H1 (cell line): Measurements from ENCODE around the gene PCNP. TPM values are rescaled to one million over a fixed set of nuclear protein-coding genes. Genes with fewer than 3 reads are reported as not detected.

ENCODE experiments used
- CTCF ChIA-PET: fragments of 300-600 bp; sonication (Branson Sonifier 250); formaldehyde crosslinking; loops from one replicate; lab custom pipeline; 2021; ENCODE audit not compliant: partially characterized antibody; lab: Charles Lee
- POLR2A ChIA-PET: fragments of 300-600 bp; sonication (Branson Sonifier 250); formaldehyde crosslinking; loops from one replicate; lab custom pipeline; 2021; ENCODE audit warnings: inconsistent platforms; ENCODE audit not compliant: partially characterized antibody; lab: Charles Lee
- DNase-seq, 2 experiments: peaks; one replicate each; pipeline versions ENCODE4 v3.0.0 to v3.0.0-alpha.2; 2010 to 2022; ENCODE audit warnings: low spot score in 2 of 2, low read depth in 1 of 2, mixed read lengths in 1 of 2
- FAIRE-seq: peaks from 2 replicates; lab custom pipeline; 2011; peaks lifted over from hg19 to GRCh38; lab: Jason Lieb, UNC
- H2AFZ ChIP-seq: 2 replicates; pipeline ENCODE4 v1.8.1; 2012; ENCODE audit warnings: low read length, inconsistent platforms
- H2AK5ac ChIP-seq: 2 replicates; pipeline ENCODE4 v1.6.1; 2013; ENCODE audit warnings: low read depth, low read length
- H2BK120ac ChIP-seq: replicated peaks from 2 replicates; pipeline ENCODE3; 2013; ENCODE audit warnings: low read depth, low read length, inconsistent platforms
- H2BK12ac ChIP-seq: 2 replicates; pipeline ENCODE4 v1.6.1; 2013; ENCODE audit warnings: low read depth, low read length
- H2BK15ac ChIP-seq: 2 replicates; pipeline ENCODE4 v1.6.1; 2013; ENCODE audit warnings: low read length
- H2BK20ac ChIP-seq: 2 replicates; pipeline ENCODE4 v1.6.1; 2013; ENCODE audit warnings: low read length
- H2BK5ac ChIP-seq: 2 replicates; pipeline ENCODE4 v1.6.1; 2013; ENCODE audit warnings: low read depth, low read length
- H3K14ac ChIP-seq: 2 replicates; pipeline ENCODE4 v1.6.1; 2013; ENCODE audit warnings: inconsistent platforms; ENCODE audit not compliant: insufficient read length
- H3K18ac ChIP-seq: 2 replicates; pipeline ENCODE4 v1.6.1; 2013; ENCODE audit warnings: low read length; ENCODE audit errors: extremely low read depth
- H3K23ac ChIP-seq: 2 replicates; pipeline ENCODE4 v1.6.1; 2013; ENCODE audit warnings: inconsistent platforms; ENCODE audit not compliant: insufficient read length
- H3K23me2 ChIP-seq: 2 replicates; pipeline ENCODE4 v1.6.1; 2013; ENCODE audit warnings: low read depth, low read length
- H3K27ac ChIP-seq: 2 replicates; pipeline ENCODE4 v1.6.1; 2011; ENCODE audit warnings: low read depth, low read length, inconsistent platforms
- H3K27me3 ChIP-seq, 4 experiments: replicated peaks in 1 of 4; 1 replicate in 1 of 4; 2 replicates in 3 of 4; pipeline versions ENCODE4 v1.6.1 to v1.8.1; 2011 to 2013; ENCODE audit warnings: low read length in 3 of 4, mild to moderate bottlenecking in 3 of 4, inconsistent platforms in 2 of 4, mixed read lengths in 2 of 4, moderate library complexity in 1 of 4; ENCODE audit not compliant: control insufficient read depth in 3 of 4, insufficient read depth in 3 of 4; ENCODE audit errors: extremely low read depth in 1 of 4
- H3K36me3 ChIP-seq, 4 experiments: 2 replicates each; pipeline versions ENCODE4 v1.6.1 to v1.8.1; 2011 to 2013; ENCODE audit warnings: mild to moderate bottlenecking in 4 of 4, low read length in 3 of 4, moderate library complexity in 2 of 4, control low read depth in 1 of 4, inconsistent platforms in 1 of 4; ENCODE audit not compliant: insufficient read depth in 4 of 4, control insufficient read depth in 2 of 4
- H3K4ac ChIP-seq: replicated peaks from 2 replicates; pipeline ENCODE3; 2013; ENCODE audit warnings: low read length, low read depth, mixed read lengths, inconsistent platforms; ENCODE audit not compliant: insufficient read length
- H3K4me1 ChIP-seq, 4 experiments: replicated peaks in 1 of 4; 1 replicate in 1 of 4; 2 replicates in 3 of 4; pipeline versions ENCODE4 v1.6.1 to v1.8.1; 2011 to 2013; ENCODE audit warnings: low read length in 3 of 4, inconsistent platforms in 2 of 4, mixed read lengths in 1 of 4; ENCODE audit not compliant: insufficient read depth in 4 of 4, control insufficient read depth in 3 of 4
- H3K4me2 ChIP-seq, 2 experiments: 2 replicates each; pipeline versions ENCODE4 v1.6.1 to v1.8.1; 2011 to 2013; ENCODE audit warnings: low read depth in 2 of 2, low read length in 2 of 2, control low read depth in 1 of 2, inconsistent platforms in 1 of 2, mild to moderate bottlenecking in 1 of 2; ENCODE audit not compliant: insufficient read depth in 1 of 2
- H3K4me3 ChIP-seq, 4 experiments: fragments of 200-600, 300-600 bp in 1 of 4; sonication (generic), shearing (Covaris generic), sonication (Bioruptor Twin) in 1 of 4; 2 replicates each; pipeline versions ENCODE4 v1.5.1 to v1.8.1; 2011 to 2016; ENCODE audit warnings: low read length in 4 of 4, low read depth in 3 of 4, control low read depth in 2 of 4, inconsistent platforms in 2 of 4, mild to moderate bottlenecking in 2 of 4, mixed read lengths in 1 of 4, moderate library complexity in 1 of 4; ENCODE audit not compliant: insufficient read depth in 2 of 4; ENCODE audit errors: extremely low read depth in 1 of 4
- H3K56ac ChIP-seq: replicated peaks from 2 replicates; pipeline ENCODE3; 2013; ENCODE audit warnings: low read depth, mild to moderate bottlenecking, mixed read lengths, low read length, inconsistent platforms; ENCODE audit not compliant: insufficient read length
- H3K79me1 ChIP-seq: 2 replicates; pipeline ENCODE4 v1.6.1; 2013; ENCODE audit warnings: low read depth, low read length, control low read depth
- H3K79me2 ChIP-seq, 2 experiments: 2 replicates each; pipeline versions ENCODE4 v1.6.1 to v1.8.1; 2012 to 2013; ENCODE audit warnings: low read length in 2 of 2, mild to moderate bottlenecking in 2 of 2, inconsistent platforms in 1 of 2; ENCODE audit not compliant: insufficient read depth in 2 of 2, control insufficient read depth in 1 of 2
- H3K9ac ChIP-seq, 4 experiments: replicated peaks in 1 of 4; 1 replicate in 1 of 4; 2 replicates in 3 of 4; pipeline versions ENCODE4 v1.6.1 to v1.8.1; 2011 to 2013; ENCODE audit warnings: low read depth in 3 of 4, low read length in 3 of 4, control low read depth in 2 of 4, mild to moderate bottlenecking in 2 of 4, moderate library complexity in 2 of 4, inconsistent platforms in 1 of 4; ENCODE audit errors: extremely low read depth in 1 of 4
- H3K9me3 ChIP-seq, 2 experiments: 2 replicates each; pipeline versions ENCODE4 v1.6.1 to v1.8.1; 2012 to 2013; ENCODE audit warnings: mild to moderate bottlenecking in 2 of 2, moderate library complexity in 2 of 2, control low read depth in 1 of 2, inconsistent platforms in 1 of 2, low read depth in 1 of 2, low read length in 1 of 2, mixed read lengths in 1 of 2; ENCODE audit not compliant: insufficient read depth in 2 of 2
- H4K20me1 ChIP-seq, 2 experiments: replicated peaks in 1 of 2; 2 replicates each; pipeline versions ENCODE3 to v1.8.1; 2011 to 2013; ENCODE audit warnings: inconsistent platforms in 2 of 2, low read length in 2 of 2, mild to moderate bottlenecking in 1 of 2; ENCODE audit not compliant: insufficient read depth in 2 of 2, control insufficient read depth in 1 of 2
- H4K5ac ChIP-seq: 2 replicates; pipeline ENCODE4 v1.6.1; 2013; ENCODE audit warnings: low read length, low read depth, mixed read lengths, inconsistent platforms; ENCODE audit not compliant: insufficient read length
- H4K8ac ChIP-seq: 2 replicates; pipeline ENCODE4 v1.8.0; 2013; ENCODE audit warnings: mild to moderate bottlenecking, moderate library complexity, low read length, inconsistent platforms; ENCODE audit not compliant: insufficient read depth; ENCODE audit errors: extremely low read depth
- H4K91ac ChIP-seq: replicated peaks from 2 replicates; pipeline ENCODE3; 2013; ENCODE audit warnings: low read length, mixed read lengths, inconsistent platforms; ENCODE audit not compliant: insufficient read length
- CHD1 ChIP-seq: IDR thresholded peaks from 2 replicates; pipeline ENCODE4 v1.6.1; 2012; ENCODE audit warnings: low read depth, low read length, improper control_type of control experiment
- CHD2 ChIP-seq: IDR thresholded peaks from 2 replicates; pipeline ENCODE4 v1.6.1; 2012; ENCODE audit warnings: low read length, improper control_type of control experiment
- POU5F1 ChIP-seq: IDR thresholded peaks from 2 replicates; pipeline ENCODE4 v1.6.1; 2011; ENCODE audit warnings: low read depth, mild to moderate bottlenecking, low read length, moderate library complexity
- SP4 ChIP-seq: IDR thresholded peaks from 2 replicates; pipeline ENCODE4 v1.6.1; 2012; ENCODE audit warnings: low read length, inconsistent platforms
- YY1 ChIP-seq: IDR thresholded peaks from 2 replicates; pipeline ENCODE4 v1.6.1; 2011; ENCODE audit warnings: low read depth, mild to moderate bottlenecking, low read length
- WGBS, 2 experiments: shearing (Covaris generic) in 1 of 2; methylation state at CpG; one replicate each; pipeline versions ENCODE4 v1.1.6 to v1.1.7; 2013 to 2015; ENCODE audit warnings: low lambda C conversion rate in 2 of 2, mixed read lengths in 2 of 2, inconsistent platforms in 1 of 2, low coverage in 1 of 2, missing lambda C conversion rate in 1 of 2; ENCODE audit not compliant: insufficient replicate concordance in 2 of 2, insufficient coverage in 1 of 2, insufficient read length in 1 of 2; ENCODE audit errors: extremely low coverage in 1 of 2, missing lambda C conversion rate in 1 of 2; 5-methylcytosine and 5-hydroxymethylcytosine counted together
- polyA plus RNA-seq, 7 experiments: library from polyadenylated mRNA; depleted of rRNA in 3 of 7; stranded (reverse) in 5 of 7; unstranded in 2 of 7; fragments of >200 nt in 5 of 7; fragments of 200-250 nt in 2 of 7; gene quantifications; 1 replicate in 5 of 7; 2 replicates in 1 of 7; 4 replicates in 1 of 7; pipeline versions ENCODE4 v1.2.1 to v1.2.3, GENCODE V29; 2011 to 2013; ENCODE audit warnings: missing spikeins in 2 of 7, mixed read lengths in 2 of 7
- total RNA-seq: library from RNA; stranded (reverse); fragmentation: NEBNext Ultra II Directional; extraction: Animal tissue kit (Norgen Biotek cat#: 25700); gene quantifications from 2 replicates; pipeline ENCODE4 v1.2.1, GENCODE V29; 2021
- TF ChIP-seq, protein P1 (sequence below): IDR thresholded peaks from 2 replicates; pipeline ENCODE4 v1.6.1; 2012; ENCODE audit warnings: low read length, inconsistent platforms

PCNP gene
- total and polyA plus RNA-seq, 2 of the 8 experiments (the other 6 are each of a cell fraction or from before 2014, with no cell fraction given): 29.1 to 192 TPM

GRCh38 chr3:101637451-101637850 lies 63.5 kb downstream of the PCNP start:
- H3K27ac ChIP-seq: no peak overlapping the region
- H2BK20ac ChIP-seq: no peak overlapping the region
- H2BK12ac ChIP-seq: no peak overlapping the region
- no peaks in the 10 kb centered on the region for H3K27me3 ChIP-seq
- no peaks in the 10 kb centered on the region for H3K79me1 ChIP-seq
- peaks cover 0 to 6% (median 3%) of the 10 kb centered on the region in 4 experiments for H3K4me1 ChIP-seq
- H3K4ac ChIP-seq: no peak overlapping the region
- no peak overlapping the region for H3K4me3 ChIP-seq
- H3K14ac ChIP-seq: no peak overlapping the region
- peak in 1 of 2 experiments; percentile 38 for DNase-seq
- no peak overlapping the region for H3K23ac ChIP-seq
- ChIA-PET CTCF (interaction anchor here (0.7 to 4.3 kb wide), 12 partner anchors 9 to 861 kb away, joined by 3 to 28 read pairs (median 5); partner anchors contain the start of gene PCNP), POLR2A (interaction anchor here (1.5 kb wide), 2 partner anchors 64 to 76 kb away, joined by 4 to 8 read pairs; partner anchors contain the start of genes PCNP and TRMT10C)
- no peak overlapping the region for H4K91ac ChIP-seq
- no peak overlapping the region for H4K5ac ChIP-seq
- FAIRE-seq: no peak
- H2AK5ac ChIP-seq: no peak overlapping the region
- H3K18ac ChIP-seq: no peak overlapping the region
- no peaks in the 10 kb centered on the region for H3K23me2 ChIP-seq
- H2BK15ac ChIP-seq: no peak overlapping the region
- H4K20me1 ChIP-seq: no peaks in the 10 kb centered on the region
- no peak overlapping the region for H4K8ac ChIP-seq
- no peak overlapping the region for H3K56ac ChIP-seq
- H3K9ac ChIP-seq: no peak overlapping the region
- H3K9me3 ChIP-seq: no peaks in the 10 kb centered on the region
- H2AFZ ChIP-seq: 0 out of 2 replicates have a peak overlapping the region, but pooled peaks have one; percentile 55
- no peaks in the 10 kb centered on the region for H3K36me3 ChIP-seq
- WGBS, 2 experiments: 88% methylated on average over 10 of the region's 10 CpGs; no CpG with 5 or more reads in 1 of the 2 experiments
- H3K4me2 ChIP-seq: no peak overlapping the region
- H2BK120ac ChIP-seq: no peak overlapping the region
- no peak overlapping the region for H2BK5ac ChIP-seq
- no peaks in the 10 kb centered on the region for H3K79me2 ChIP-seq
- TF ChIP-seq, protein P1, sequence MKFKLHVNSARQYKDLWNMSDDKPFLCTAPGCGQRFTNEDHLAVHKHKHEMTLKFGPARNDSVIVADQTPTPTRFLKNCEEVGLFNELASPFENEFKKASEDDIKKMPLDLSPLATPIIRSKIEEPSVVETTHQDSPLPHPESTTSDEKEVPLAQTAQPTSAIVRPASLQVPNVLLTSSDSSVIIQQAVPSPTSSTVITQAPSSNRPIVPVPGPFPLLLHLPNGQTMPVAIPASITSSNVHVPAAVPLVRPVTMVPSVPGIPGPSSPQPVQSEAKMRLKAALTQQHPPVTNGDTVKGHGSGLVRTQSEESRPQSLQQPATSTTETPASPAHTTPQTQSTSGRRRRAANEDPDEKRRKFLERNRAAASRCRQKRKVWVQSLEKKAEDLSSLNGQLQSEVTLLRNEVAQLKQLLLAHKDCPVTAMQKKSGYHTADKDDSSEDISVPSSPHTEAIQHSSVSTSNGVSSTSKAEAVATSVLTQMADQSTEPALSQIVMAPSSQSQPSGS: no peak
- no peak for TF ChIP-seq POU5F1
- no peak for TF ChIP-seq YY1
- TF ChIP-seq CHD2: no peak
- no peak for TF ChIP-seq SP4
- no peak for TF ChIP-seq CHD1
